Activated CD4-positive, alpha-beta T cell treated with anti-CD3 and anti-CD28 coated beads for 1 hour (primary cell): ENCODE measurements around the gene KRTAP3-1.

ENCODE experiments used
- DNase-seq: peaks from one replicate; pipeline ENCODE4 v3.0.0-alpha.2; 2020

KRTAP3-1 gene

GRCh38 chr17:40974366-40974765 is 34.6 kb downstream of the KRTAP3-1 start:
- DNase-seq = no peak

- DNase-seq = no peak
These were observed 41.3 kb downstream of the KRTAP3-1 start for GRCh38 chr17:40967582-40967981.

GRCh38 chr17:40966848-40967247 is 42.1 kb downstream of the KRTAP3-1 start, which contains the start of gene KRT39:
Gene KRT39 (minus strand): TSS chr17:40966948. CDS start chr17:40966856, 92 bp downstream.
- no peak for DNase-seq

GRCh38 chr17:40963838-40964237 is 45.1 kb downstream of the KRTAP3-1 start:
- DNase-seq = no peak

GRCh38 chr17:40962059-40962561 is 46.8 kb downstream of the KRTAP3-1 start:
- DNase-seq = no peak

- DNase-seq = no peak
These were observed 47.3 kb downstream of the KRTAP3-1 start for GRCh38 chr17:40961591-40961990.

- DNase-seq = no peak
These were observed 48.8 kb downstream of the KRTAP3-1 start for GRCh38 chr17:40960144-40960543.
